Trophoblast cell (in vitro differentiated cells and primary cell): ENCODE results near the gene CCNK.
A peak's percentile ranks its signal among the peaks of the same experiment; 100 is the strongest.

Experiments
- DNase-seq, 2 donors: peaks; one replicate each; pipeline ENCODE4 v3.0.0-alpha.2; 2016
- H2AFZ ChIP-seq: 2 replicates; pipeline ENCODE4 v1.6.1; 2013; ENCODE audit warnings: low read length, moderate library complexity, mild to moderate bottlenecking; ENCODE audit not compliant: insufficient read depth, poor library complexity
- H2AK5ac ChIP-seq: 2 replicates; pipeline ENCODE4 v1.6.1; 2013; ENCODE audit warnings: mild to moderate bottlenecking, low read length
- H2BK120ac ChIP-seq: 2 replicates; pipeline ENCODE4 v1.6.1; 2013; ENCODE audit warnings: low read length, mild to moderate bottlenecking, moderate library complexity; ENCODE audit not compliant: insufficient read depth, poor library complexity
- H2BK12ac ChIP-seq: 2 replicates; pipeline ENCODE4 v1.6.1; 2013; ENCODE audit warnings: mild to moderate bottlenecking, low read length, moderate library complexity
- H2BK5ac ChIP-seq: 2 replicates; pipeline ENCODE4 v1.6.1; 2013; ENCODE audit warnings: low read length, low read depth, moderate library complexity, mild to moderate bottlenecking; ENCODE audit not compliant: poor library complexity
- H3K14ac ChIP-seq: 2 replicates; pipeline ENCODE4 v1.6.1; 2013; ENCODE audit warnings: mild to moderate bottlenecking, low read length
- H3K18ac ChIP-seq: 2 replicates; pipeline ENCODE4 v1.6.1; 2013; ENCODE audit warnings: mild to moderate bottlenecking, low read length
- H3K23ac ChIP-seq: 2 replicates; pipeline ENCODE4 v1.6.1; 2013; ENCODE audit warnings: low read length
- H3K27ac ChIP-seq: 2 replicates; pipeline ENCODE4 v1.5.1; 2013; ENCODE audit warnings: low read depth, mild to moderate bottlenecking, inconsistent platforms, low read length, moderate library complexity
- H3K27me3 ChIP-seq: 2 replicates; pipeline ENCODE4 v1.6.1; 2013; ENCODE audit warnings: inconsistent platforms, mild to moderate bottlenecking, low read length, moderate library complexity; ENCODE audit not compliant: insufficient read depth
- H3K36me3 ChIP-seq, 2 experiments: 1 replicate in 1 of 2; 2 replicates in 1 of 2; pipeline ENCODE4 v1.6.1; 2013; ENCODE audit warnings: low read length in 2 of 2, mild to moderate bottlenecking in 2 of 2, moderate library complexity in 1 of 2; ENCODE audit not compliant: insufficient read depth in 2 of 2, control insufficient read depth in 1 of 2
- H3K4ac ChIP-seq: 2 replicates; pipeline ENCODE4 v1.6.1; 2013; ENCODE audit warnings: low read depth, mild to moderate bottlenecking, low read length, moderate library complexity
- H3K4me1 ChIP-seq, 2 experiments: 1 replicate in 1 of 2; 2 replicates in 1 of 2; pipeline ENCODE4 v1.6.1; 2013; ENCODE audit warnings: low read length in 2 of 2, mild to moderate bottlenecking in 2 of 2, moderate library complexity in 1 of 2; ENCODE audit not compliant: insufficient read depth in 2 of 2, control insufficient read depth in 1 of 2
- H3K4me2 ChIP-seq: 2 replicates; pipeline ENCODE4 v1.6.1; 2013; ENCODE audit warnings: inconsistent platforms, mild to moderate bottlenecking, low read length, moderate library complexity
- H3K4me3 ChIP-seq: 2 replicates; pipeline ENCODE4 v1.5.1; 2013; ENCODE audit warnings: mild to moderate bottlenecking, low read depth, low read length, inconsistent platforms
- H3K79me1 ChIP-seq: one replicate; pipeline ENCODE4 v1.6.1; 2013; ENCODE audit warnings: low read length
- H3K79me2 ChIP-seq: 2 replicates; pipeline ENCODE4 v1.6.1; 2013; ENCODE audit warnings: low read length, mild to moderate bottlenecking; ENCODE audit not compliant: control insufficient read depth, insufficient read depth, poor library complexity
- H3K9ac ChIP-seq: 2 replicates; pipeline ENCODE4 v1.6.1; 2013; ENCODE audit warnings: mild to moderate bottlenecking, low read length
- H3K9me3 ChIP-seq: 2 replicates; pipeline ENCODE4 v1.6.1; 2013; ENCODE audit warnings: low read depth, mild to moderate bottlenecking, control low read depth, inconsistent platforms, low read length; ENCODE audit not compliant: insufficient read depth
- H4K12ac ChIP-seq: 2 replicates; pipeline ENCODE4 v1.6.1; 2013; ENCODE audit warnings: low read depth, mild to moderate bottlenecking, low read length, moderate library complexity
- H4K8ac ChIP-seq: 2 replicates; pipeline ENCODE4 v1.6.1; 2013; ENCODE audit warnings: low read depth, mild to moderate bottlenecking, low read length, moderate library complexity
- H4K91ac ChIP-seq: one replicate; pipeline ENCODE4 v1.6.1; 2013; ENCODE audit warnings: low read depth, mild to moderate bottlenecking, low read length, moderate library complexity
- WGBS: extraction: QIAGEN DNeasy Blood & Tissue Kit; methylation state at CpG from one replicate; pipeline ENCODE4 v1.1.7; 2013; ENCODE audit warnings: missing lambda C conversion rate; ENCODE audit not compliant: insufficient read length, insufficient coverage; ENCODE audit errors: extremely low coverage; 5-methylcytosine and 5-hydroxymethylcytosine counted together

The CCNK gene

GRCh38 chr14:99521176-99522024 lies 40.2 kb downstream of the CCNK start:
- Histone ChIP-seq H3K18ac (no peak overlapping the region), H2BK120ac (no peak overlapping the region), H3K4me3 (no peak overlapping the region), H4K8ac (no peak overlapping the region), H4K91ac (no peak overlapping the region), H2BK5ac (no peak overlapping the region), H2AFZ (no peak overlapping the region), H2AK5ac (no peak overlapping the region), H3K9me3 (no peaks in the 10 kb centered on the region), H3K4ac (no peak overlapping the region), H4K12ac (no peak overlapping the region), H3K14ac (no peak overlapping the region), H3K79me2 (no peaks in the 10 kb centered on the region), H3K27me3 (no peaks in the 10 kb centered on the region), H3K4me2 (no peak overlapping the region), H3K9ac (no peak overlapping the region), H3K23ac (no peak overlapping the region), H3K36me3 (peaks cover 0 to 4% of the 10 kb centered on the region in 2 experiments), H2BK12ac (no peak overlapping the region), H3K27ac (no peak overlapping the region), H3K4me1 (peaks cover 8 to 16% of the 10 kb centered on the region in 2 experiments), H3K79me1 (no peaks in the 10 kb centered on the region)
- DNase-seq: no peak
- WGBS: no CpG with 5 or more reads among the region's 25 CpGs

- Histone ChIP-seq H3K4ac (no peak overlapping the region), H3K23ac (no peak overlapping the region)
- no CpG with 5 or more reads among the region's 18 CpGs for WGBS
These were observed 40.8 kb downstream of the CCNK start for GRCh38 chr14:99522025-99522401.

GRCh38 chr14:99522457-99522891 lies 41.3 kb downstream of the CCNK start:
- H3K9ac ChIP-seq: no peak overlapping the region
- no peaks in the 10 kb centered on the region for H3K79me2 ChIP-seq
- H2BK12ac ChIP-seq: no peak overlapping the region
- no peak overlapping the region for H2BK120ac ChIP-seq
- H2BK5ac ChIP-seq: no peak overlapping the region
- H4K91ac ChIP-seq: no peak overlapping the region
- no peak overlapping the region for H3K4me2 ChIP-seq
- H2AFZ ChIP-seq: no peak overlapping the region
- H3K79me1 ChIP-seq: no peaks in the 10 kb centered on the region
- no peaks in the 10 kb centered on the region for H3K27me3 ChIP-seq
- peaks cover 8 to 16% of the 10 kb centered on the region in 2 experiments for H3K4me1 ChIP-seq
- H3K27ac ChIP-seq: no peak overlapping the region
- WGBS: no CpG with 5 or more reads among the region's 12 CpGs
- no peak overlapping the region for H3K23ac ChIP-seq
- H3K36me3 ChIP-seq: peaks cover 0 to 6% of the 10 kb centered on the region in 2 experiments
- H4K8ac ChIP-seq: no peak overlapping the region
- H3K4ac ChIP-seq: no peak overlapping the region
- no peak overlapping the region for H4K12ac ChIP-seq
- no peak overlapping the region for H2AK5ac ChIP-seq
- no peak overlapping the region for H3K18ac ChIP-seq
- no peak for DNase-seq
- no peak overlapping the region for H3K14ac ChIP-seq
- no peaks in the 10 kb centered on the region for H3K9me3 ChIP-seq
- H3K4me3 ChIP-seq: no peak overlapping the region

More at GRCh38 chr14:99522025-99522401, 40.8 kb downstream of the CCNK start:
- Histone ChIP-seq H3K27ac (no peak overlapping the region), H3K18ac (no peak overlapping the region), H4K12ac (no peak overlapping the region), H3K36me3 (peaks cover 0 to 6% of the 10 kb centered on the region in 2 experiments), H3K4me3 (no peak overlapping the region), H2BK12ac (no peak overlapping the region), H3K27me3 (no peaks in the 10 kb centered on the region), H2AK5ac (no peak overlapping the region), H3K9ac (no peak overlapping the region), H3K4me2 (no peak overlapping the region), H2BK5ac (no peak overlapping the region), H4K8ac (no peak overlapping the region), H2BK120ac (no peak overlapping the region), H4K91ac (no peak overlapping the region), H3K79me1 (no peaks in the 10 kb centered on the region), H3K4me1 (peaks cover 8 to 16% of the 10 kb centered on the region in 2 experiments), H3K9me3 (no peaks in the 10 kb centered on the region), H2AFZ (no peak overlapping the region), H3K14ac (no peak overlapping the region), H3K79me2 (no peaks in the 10 kb centered on the region)
- DNase-seq: no peak

GRCh38 chr14:99522934-99523703 lies 41.9 kb downstream of the CCNK start:
- no peak for DNase-seq

More at GRCh38 chr14:99522934-99523703, 41.9 kb downstream of the CCNK start:
- H3K9ac ChIP-seq: no peak overlapping the region
- H3K79me2 ChIP-seq: peaks cover 1% of the 10 kb centered on the region
- no peak overlapping the region for H2BK120ac ChIP-seq
- no peak overlapping the region for H3K27ac ChIP-seq
- H4K91ac ChIP-seq: no peak overlapping the region
- H3K4ac ChIP-seq: no peak overlapping the region
- H2BK12ac ChIP-seq: peak overlapping the region; percentile 3
- no peaks in the 10 kb centered on the region for H3K27me3 ChIP-seq
- H2AK5ac ChIP-seq: no peak overlapping the region
- H3K4me2 ChIP-seq: no peak overlapping the region
- no peak overlapping the region for H3K23ac ChIP-seq
- H3K18ac ChIP-seq: peak overlapping the region; percentile 29
- no peaks in the 10 kb centered on the region for H3K9me3 ChIP-seq
- H3K4me3 ChIP-seq: no peak overlapping the region
- no peak overlapping the region for H4K12ac ChIP-seq
- H2AFZ ChIP-seq: no peak overlapping the region
- H3K36me3 ChIP-seq: peaks cover 0 to 6% of the 10 kb centered on the region in 2 experiments
- H2BK5ac ChIP-seq: no peak overlapping the region
- H3K4me1 ChIP-seq: peaks cover 8 to 16% of the 10 kb centered on the region in 2 experiments
- WGBS: no CpG with 5 or more reads among the region's 14 CpGs
- H3K79me1 ChIP-seq: no peaks in the 10 kb centered on the region
- no peak overlapping the region for H3K14ac ChIP-seq
- H4K8ac ChIP-seq: no peak overlapping the region
